ENCODE data around the gene RC3H2. TPM values are rescaled to one million over a fixed set of nuclear protein-coding genes. Genes with fewer than 3 reads are reported as not detected.

Gene RC3H2, protein sequence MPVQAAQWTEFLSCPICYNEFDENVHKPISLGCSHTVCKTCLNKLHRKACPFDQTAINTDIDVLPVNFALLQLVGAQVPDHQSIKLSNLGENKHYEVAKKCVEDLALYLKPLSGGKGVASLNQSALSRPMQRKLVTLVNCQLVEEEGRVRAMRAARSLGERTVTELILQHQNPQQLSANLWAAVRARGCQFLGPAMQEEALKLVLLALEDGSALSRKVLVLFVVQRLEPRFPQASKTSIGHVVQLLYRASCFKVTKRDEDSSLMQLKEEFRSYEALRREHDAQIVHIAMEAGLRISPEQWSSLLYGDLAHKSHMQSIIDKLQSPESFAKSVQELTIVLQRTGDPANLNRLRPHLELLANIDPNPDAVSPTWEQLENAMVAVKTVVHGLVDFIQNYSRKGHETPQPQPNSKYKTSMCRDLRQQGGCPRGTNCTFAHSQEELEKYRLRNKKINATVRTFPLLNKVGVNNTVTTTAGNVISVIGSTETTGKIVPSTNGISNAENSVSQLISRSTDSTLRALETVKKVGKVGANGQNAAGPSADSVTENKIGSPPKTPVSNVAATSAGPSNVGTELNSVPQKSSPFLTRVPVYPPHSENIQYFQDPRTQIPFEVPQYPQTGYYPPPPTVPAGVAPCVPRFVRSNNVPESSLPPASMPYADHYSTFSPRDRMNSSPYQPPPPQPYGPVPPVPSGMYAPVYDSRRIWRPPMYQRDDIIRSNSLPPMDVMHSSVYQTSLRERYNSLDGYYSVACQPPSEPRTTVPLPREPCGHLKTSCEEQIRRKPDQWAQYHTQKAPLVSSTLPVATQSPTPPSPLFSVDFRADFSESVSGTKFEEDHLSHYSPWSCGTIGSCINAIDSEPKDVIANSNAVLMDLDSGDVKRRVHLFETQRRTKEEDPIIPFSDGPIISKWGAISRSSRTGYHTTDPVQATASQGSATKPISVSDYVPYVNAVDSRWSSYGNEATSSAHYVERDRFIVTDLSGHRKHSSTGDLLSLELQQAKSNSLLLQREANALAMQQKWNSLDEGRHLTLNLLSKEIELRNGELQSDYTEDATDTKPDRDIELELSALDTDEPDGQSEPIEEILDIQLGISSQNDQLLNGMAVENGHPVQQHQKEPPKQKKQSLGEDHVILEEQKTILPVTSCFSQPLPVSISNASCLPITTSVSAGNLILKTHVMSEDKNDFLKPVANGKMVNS
- total RNA-seq, result 10 to 100 TPM; 52.7 to 54.1 TPM
- polyA plus RNA-seq, result 10 to 100 TPM; 10.8 to 14.9 TPM
- long read RNA-seq, donor 1, partial matches to known transcripts, result 6 of 17 reads
- long read RNA-seq, donor 1, other reads (novel, unspliced or antisense), result 6 of 17 reads
- long read RNA-seq, donor 2, partial matches to known transcripts, result 4 of 18 reads
- long read RNA-seq, donor 2, other reads (novel, unspliced or antisense), result 8 of 18 reads

GRCh38 chr9:122904823-122905710, at the start of gene RC3H2:
Gene RC3H2 (minus strand): TSS chr9:122905359. CDS start chr9:122897509, 7,850 bp downstream.
- H3K27ac ChIP-seq (ENCODE audit: low read depth in 1 of 2, low read length in 2 of 2), result peak within 1 kb of the TSS; percentile 64 to 83
- intact Hi-C loops (cut with DNase I), result loop anchor here (5.0 kb wide), 2 partner anchors 37 to 87 kb away; partner anchors contain the start of gene RABGAP1 (in 1 of the 2)
- DNase-seq (peak; percentile 99), ATAC-seq (ENCODE audit: low FRiP score) (peak; percentile 100)
- no peaks in the 10 kb centered on the region for H3K36me3 ChIP-seq (ENCODE audit: control insufficient read depth in 1 of 2, insufficient read depth in 2 of 2, low read length in 1 of 2)
- H3K27me3 ChIP-seq (ENCODE audit: control insufficient read depth in 1 of 2, insufficient read depth in 2 of 2, low read length in 1 of 2), result no peaks in the 10 kb centered on the region
- H3K9me3 ChIP-seq (ENCODE audit: control insufficient read depth, low read length), result no peaks in the 10 kb centered on the region
- H3K4me3 ChIP-seq (ENCODE audit: low read length in 2 of 2), result peak within 1 kb of the TSS; percentile 87 to 90
- H3K4me1 ChIP-seq (ENCODE audit: control insufficient read depth in 1 of 2, insufficient read depth in 2 of 2, low read length in 2 of 2), result no peaks in the 10 kb centered on the region
- 0 to 1% methylated on average over 71 to 77 of the region's 77 CpGs for WGBS, 2 donors

DNA sequence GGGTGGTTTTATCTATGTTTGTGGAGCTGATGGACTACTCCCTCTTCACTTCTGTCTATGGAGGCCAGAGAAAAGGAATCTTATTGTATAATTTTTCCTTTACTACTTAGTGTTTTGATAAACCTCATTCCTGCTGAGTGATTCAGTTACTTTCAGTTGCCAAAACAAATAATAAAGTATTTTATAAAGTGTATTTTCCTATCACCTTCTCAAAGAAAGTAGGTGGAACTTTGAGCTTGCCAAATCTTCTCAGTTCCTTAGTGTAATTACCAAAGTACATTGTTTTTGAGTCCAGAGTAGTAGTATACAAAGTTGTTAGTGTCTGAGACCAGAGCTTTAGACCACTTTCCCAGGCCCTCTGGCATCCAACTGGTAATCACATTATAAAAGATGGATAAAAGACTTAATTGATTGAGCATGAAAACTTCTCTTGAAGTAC, 49.1 kb upstream of the RC3H2 start:
- intact Hi-C loops (cut with DNase I), result no loop called here
- DNase-seq, result no peak
- H3K27me3 ChIP-seq (ENCODE audit: control insufficient read depth in 1 of 2, insufficient read depth in 2 of 2, low read length in 1 of 2), result no peaks in the 10 kb centered on the region
- H3K27ac ChIP-seq (ENCODE audit: low read depth in 1 of 2, low read length in 2 of 2), result peak overlapping the region in 1 of 2 donors; percentile 43
- H3K4me3 ChIP-seq (ENCODE audit: low read length in 2 of 2), result no peak overlapping the region
- no peaks in the 10 kb centered on the region for H3K9me3 ChIP-seq (ENCODE audit: control insufficient read depth, low read length)
- peaks cover 1 to 4% of the 10 kb centered on the region in 2 donors for H3K4me1 ChIP-seq (ENCODE audit: control insufficient read depth in 1 of 2, insufficient read depth in 2 of 2, low read length in 2 of 2)
- H3K36me3 ChIP-seq (ENCODE audit: control insufficient read depth in 1 of 2, insufficient read depth in 2 of 2, low read length in 1 of 2), result no peaks in the 10 kb centered on the region
- ATAC-seq (ENCODE audit: low FRiP score), result no peak

DNA sequence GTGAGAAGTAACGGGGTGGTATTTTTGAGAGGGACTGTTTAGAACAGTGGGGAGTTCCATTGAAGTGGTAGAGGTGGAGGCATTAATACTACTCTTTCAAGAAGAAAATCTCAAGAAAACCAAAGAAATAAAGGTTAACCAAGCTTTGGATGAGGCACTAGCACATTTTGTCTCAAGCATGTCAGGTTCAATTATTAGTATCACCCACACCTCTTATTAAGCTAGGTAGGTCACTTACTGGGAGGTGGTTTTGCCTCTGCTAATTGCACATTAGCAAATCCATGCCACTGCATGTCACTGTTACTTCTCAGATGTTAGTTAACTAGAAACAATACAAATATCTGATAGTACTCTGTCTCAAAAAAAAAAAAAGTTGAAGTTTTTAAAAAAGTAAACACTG, 45.9 kb upstream of the RC3H2 start:
- H3K27ac ChIP-seq (ENCODE audit: low read depth in 1 of 2, low read length in 2 of 2), result no peak overlapping the region
- ATAC-seq (ENCODE audit: low FRiP score) (no peak), DNase-seq (no peak)
- H3K4me3 ChIP-seq (ENCODE audit: low read length in 2 of 2), result no peak overlapping the region
- no peaks in the 10 kb centered on the region for H3K9me3 ChIP-seq (ENCODE audit: control insufficient read depth, low read length)
- no peaks in the 10 kb centered on the region for H3K36me3 ChIP-seq (ENCODE audit: control insufficient read depth in 1 of 2, insufficient read depth in 2 of 2, low read length in 1 of 2)
- intact Hi-C loops (cut with DNase I), result no loop called here
- WGBS, 2 donors, result 90 to 93% methylated on average over 1 of the region's 1 CpG
- peaks cover 1 to 4% of the 10 kb centered on the region in 2 donors for H3K4me1 ChIP-seq (ENCODE audit: control insufficient read depth in 1 of 2, insufficient read depth in 2 of 2, low read length in 2 of 2)
- H3K27me3 ChIP-seq (ENCODE audit: control insufficient read depth in 1 of 2, insufficient read depth in 2 of 2, low read length in 1 of 2), result no peaks in the 10 kb centered on the region

- Histone ChIP-seq H3K4me1 (ENCODE audit: control insufficient read depth in 1 of 2, insufficient read depth in 2 of 2, low read length in 2 of 2) (peaks cover 1 to 4% of the 10 kb centered on the region in 2 donors), H3K27me3 (ENCODE audit: control insufficient read depth in 1 of 2, insufficient read depth in 2 of 2, low read length in 1 of 2) (no peaks in the 10 kb centered on the region), H3K27ac (ENCODE audit: low read depth in 1 of 2, low read length in 2 of 2) (no peak overlapping the region), H3K4me3 (ENCODE audit: low read length in 2 of 2) (no peak overlapping the region), H3K36me3 (ENCODE audit: control insufficient read depth in 1 of 2, insufficient read depth in 2 of 2, low read length in 1 of 2) (no peaks in the 10 kb centered on the region), H3K9me3 (ENCODE audit: control insufficient read depth, low read length) (no peaks in the 10 kb centered on the region)
- intact Hi-C loops (cut with DNase I), result no loop called here
- 85 to 87% methylated on average over 3 of the region's 3 CpGs for WGBS, 2 donors
- DNase-seq, result no peak
- no peak for ATAC-seq (ENCODE audit: low FRiP score)
These were observed 45.1 kb upstream of the RC3H2 start for GRCh38 chr9:122950263-122950662.

DNA sequence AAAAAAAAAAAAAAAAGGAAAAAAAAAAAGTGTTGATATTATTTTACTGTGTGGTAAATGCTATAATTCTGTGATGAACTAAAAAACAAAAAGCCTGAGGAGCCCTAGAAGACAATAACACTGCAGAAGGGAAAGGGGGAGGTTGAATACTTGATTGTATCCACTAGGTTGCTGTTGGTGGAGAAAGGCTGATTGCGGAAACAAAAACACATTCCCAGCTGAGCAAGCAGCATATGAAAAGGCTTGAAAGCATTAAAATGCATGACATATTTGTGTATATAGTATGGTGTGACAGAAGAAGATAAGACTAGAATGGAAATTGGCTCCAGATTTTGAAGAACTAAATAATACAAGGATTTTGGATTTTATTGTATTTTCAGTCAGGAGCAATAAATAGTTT, 44.5 kb upstream of the RC3H2 start:
- Histone ChIP-seq H3K36me3 (ENCODE audit: control insufficient read depth in 1 of 2, insufficient read depth in 2 of 2, low read length in 1 of 2) (no peaks in the 10 kb centered on the region), H3K27me3 (ENCODE audit: control insufficient read depth in 1 of 2, insufficient read depth in 2 of 2, low read length in 1 of 2) (no peaks in the 10 kb centered on the region), H3K9me3 (ENCODE audit: control insufficient read depth, low read length) (no peaks in the 10 kb centered on the region), H3K4me3 (ENCODE audit: low read length in 2 of 2) (no peak overlapping the region), H3K4me1 (ENCODE audit: control insufficient read depth in 1 of 2, insufficient read depth in 2 of 2, low read length in 2 of 2) (peaks cover 1 to 4% of the 10 kb centered on the region in 2 donors), H3K27ac (ENCODE audit: low read depth in 1 of 2, low read length in 2 of 2) (no peak overlapping the region)
- WGBS, 2 donors, result 84 to 90% methylated on average over 1 of the region's 1 CpG
- DNase-seq (no peak), ATAC-seq (ENCODE audit: low FRiP score) (no peak)
- intact Hi-C loops (cut with DNase I), result no loop called here

- peaks cover 0 to 1% of the 10 kb centered on the region in 2 donors for H3K4me1 ChIP-seq (ENCODE audit: control insufficient read depth in 1 of 2, insufficient read depth in 2 of 2, low read length in 2 of 2)
- H3K27ac ChIP-seq (ENCODE audit: low read depth in 1 of 2, low read length in 2 of 2), result no peak overlapping the region
- H3K4me3 ChIP-seq (ENCODE audit: low read length in 2 of 2), result no peak overlapping the region
These were observed 43.2 kb upstream of the RC3H2 start for GRCh38 chr9:122948313-122948712.

DNA sequence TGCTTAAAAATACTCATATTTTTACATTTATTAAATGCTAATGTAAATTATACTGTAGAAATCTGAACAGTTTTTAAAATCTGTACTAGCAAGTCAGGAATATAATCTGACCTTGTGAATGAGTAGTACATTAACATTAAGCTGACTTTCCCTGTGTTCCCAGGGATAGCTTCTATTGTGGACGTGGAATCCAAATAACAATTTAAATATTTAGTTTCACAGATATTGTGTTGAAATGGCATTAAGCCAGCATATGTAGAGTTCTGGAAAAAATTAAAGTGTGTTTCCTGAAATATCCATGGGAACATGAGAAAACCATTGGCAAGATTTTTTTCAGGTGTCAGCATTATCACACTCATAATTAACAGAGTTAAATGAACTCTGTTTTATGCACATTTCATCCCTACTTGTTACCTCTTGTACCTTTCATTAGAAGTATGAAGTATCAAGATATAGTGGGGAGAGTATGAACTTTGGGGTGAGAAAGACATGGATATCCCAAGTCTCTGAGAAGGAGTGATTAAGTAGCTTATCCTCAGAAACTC, 41.4 kb upstream of the RC3H2 start:
- Histone ChIP-seq H3K4me1 (ENCODE audit: control insufficient read depth in 1 of 2, insufficient read depth in 2 of 2, low read length in 2 of 2) (peaks cover 0 to 1% of the 10 kb centered on the region in 2 donors), H3K9me3 (ENCODE audit: control insufficient read depth, low read length) (no peaks in the 10 kb centered on the region), H3K27me3 (ENCODE audit: control insufficient read depth in 1 of 2, insufficient read depth in 2 of 2, low read length in 1 of 2) (no peaks in the 10 kb centered on the region), H3K4me3 (ENCODE audit: low read length in 2 of 2) (no peak overlapping the region), H3K36me3 (ENCODE audit: control insufficient read depth in 1 of 2, insufficient read depth in 2 of 2, low read length in 1 of 2) (no peaks in the 10 kb centered on the region), H3K27ac (ENCODE audit: low read depth in 1 of 2, low read length in 2 of 2) (no peak overlapping the region)
- ATAC-seq (ENCODE audit: low FRiP score) (no peak), DNase-seq (no peak)
- 43 to 60% methylated on average over 1 of the region's 1 CpG for WGBS, 2 donors
- intact Hi-C loops (cut with DNase I), result no loop called here

More at GRCh38 chr9:122948313-122948712, 43.2 kb upstream of the RC3H2 start:
- intact Hi-C loops (cut with DNase I), result no loop called here
- H3K27me3 ChIP-seq (ENCODE audit: control insufficient read depth in 1 of 2, insufficient read depth in 2 of 2, low read length in 1 of 2), result no peaks in the 10 kb centered on the region
- DNase-seq (no peak), ATAC-seq (ENCODE audit: low FRiP score) (no peak)
- H3K9me3 ChIP-seq (ENCODE audit: control insufficient read depth, low read length), result no peaks in the 10 kb centered on the region
- no peaks in the 10 kb centered on the region for H3K36me3 ChIP-seq (ENCODE audit: control insufficient read depth in 1 of 2, insufficient read depth in 2 of 2, low read length in 1 of 2)
- WGBS, 2 donors, result 87 to 89% methylated on average over 3 of the region's 3 CpGs
